ENCODE results near the gene AP5B1. TPM values are rescaled to one million over a fixed set of nuclear protein-coding genes. Genes with fewer than 3 reads are reported as not detected.

The AP5B1 gene
- total and polyA plus RNA-seq, 2 experiments from 2014 or later, result 3.1 to 16.1 TPM

DNA sequence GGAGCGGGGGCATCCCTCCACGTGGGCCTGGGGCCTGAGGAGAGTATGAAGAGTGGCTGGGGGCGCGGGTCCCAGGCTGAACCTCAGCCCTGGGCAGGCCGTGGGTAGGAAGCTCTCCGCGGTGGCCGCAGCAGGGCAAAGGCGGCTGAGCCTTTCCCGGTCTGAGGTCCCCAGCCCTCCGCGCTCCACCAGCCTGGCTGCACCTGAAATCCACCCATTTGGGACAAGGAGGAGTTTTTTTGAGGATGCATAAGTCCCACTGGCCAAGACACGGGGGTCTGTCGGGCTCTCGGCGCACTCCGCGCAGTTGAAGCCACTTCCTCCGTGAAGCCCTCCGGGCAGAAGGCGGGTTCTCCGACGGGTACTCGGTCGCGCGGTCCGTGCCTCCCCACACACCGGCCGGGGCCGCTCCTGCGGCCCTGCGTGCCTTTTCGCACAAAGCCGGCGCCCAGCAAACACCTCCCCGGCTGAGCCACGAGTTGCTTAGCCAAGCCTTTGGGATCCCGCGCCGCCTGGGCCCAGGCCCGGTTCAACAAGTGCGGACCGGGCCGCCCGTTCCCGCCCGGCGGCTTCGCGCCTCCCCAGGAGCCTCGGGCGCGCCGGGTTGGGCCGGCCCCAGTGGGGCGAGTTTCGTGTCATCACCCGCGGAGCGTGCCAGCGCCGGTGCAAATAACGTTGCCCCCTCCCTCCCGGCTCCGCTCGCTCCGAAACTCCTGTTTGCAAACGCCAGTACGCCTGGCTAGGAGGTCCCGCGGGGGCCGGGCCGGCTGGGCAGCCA is 5.4 kb upstream of the AP5B1 start:
- Histone ChIP-seq H3F3A (replicated peaks; ENCODE audit: low read depth) (0 out of 2 replicates have a peak, but pooled peaks cover 5% of the 10 kb centered on the region), H4K20me1 (replicated peaks; ENCODE audit: insufficient read depth) (no peaks in the 10 kb centered on the region), H2AFZ (peak overlapping the region; percentile 90), H3K27me3 (ENCODE audit: insufficient read depth) (peaks cover 75% of the 10 kb centered on the region), H3K4me1 (ENCODE audit: insufficient read depth) (peaks cover 29% of the 10 kb centered on the region), H3K9me2 (ENCODE audit: insufficient read depth) (0 out of 2 replicates have a peak, but pooled peaks cover 2% of the 10 kb centered on the region), H3K36me3 (ENCODE audit: insufficient read depth) (no peaks in the 10 kb centered on the region), H3K4me2 (peak overlapping the region; percentile 79), H3K79me2 (replicated peaks; ENCODE audit: insufficient read depth) (no peaks in the 10 kb centered on the region; the same call in 1 of the 2 replicates), H3K4me3 (peak overlapping the region; percentile 63), H3K27ac (ENCODE audit: low read depth) (no peak overlapping the region)
- TF ChIP-seq EZH2 (IDR thresholded peaks at IDR 0.05; ENCODE audit: low read depth, unreplicated experiment), result peak; percentile 71
- TF ChIP-seq, protein P1, sequence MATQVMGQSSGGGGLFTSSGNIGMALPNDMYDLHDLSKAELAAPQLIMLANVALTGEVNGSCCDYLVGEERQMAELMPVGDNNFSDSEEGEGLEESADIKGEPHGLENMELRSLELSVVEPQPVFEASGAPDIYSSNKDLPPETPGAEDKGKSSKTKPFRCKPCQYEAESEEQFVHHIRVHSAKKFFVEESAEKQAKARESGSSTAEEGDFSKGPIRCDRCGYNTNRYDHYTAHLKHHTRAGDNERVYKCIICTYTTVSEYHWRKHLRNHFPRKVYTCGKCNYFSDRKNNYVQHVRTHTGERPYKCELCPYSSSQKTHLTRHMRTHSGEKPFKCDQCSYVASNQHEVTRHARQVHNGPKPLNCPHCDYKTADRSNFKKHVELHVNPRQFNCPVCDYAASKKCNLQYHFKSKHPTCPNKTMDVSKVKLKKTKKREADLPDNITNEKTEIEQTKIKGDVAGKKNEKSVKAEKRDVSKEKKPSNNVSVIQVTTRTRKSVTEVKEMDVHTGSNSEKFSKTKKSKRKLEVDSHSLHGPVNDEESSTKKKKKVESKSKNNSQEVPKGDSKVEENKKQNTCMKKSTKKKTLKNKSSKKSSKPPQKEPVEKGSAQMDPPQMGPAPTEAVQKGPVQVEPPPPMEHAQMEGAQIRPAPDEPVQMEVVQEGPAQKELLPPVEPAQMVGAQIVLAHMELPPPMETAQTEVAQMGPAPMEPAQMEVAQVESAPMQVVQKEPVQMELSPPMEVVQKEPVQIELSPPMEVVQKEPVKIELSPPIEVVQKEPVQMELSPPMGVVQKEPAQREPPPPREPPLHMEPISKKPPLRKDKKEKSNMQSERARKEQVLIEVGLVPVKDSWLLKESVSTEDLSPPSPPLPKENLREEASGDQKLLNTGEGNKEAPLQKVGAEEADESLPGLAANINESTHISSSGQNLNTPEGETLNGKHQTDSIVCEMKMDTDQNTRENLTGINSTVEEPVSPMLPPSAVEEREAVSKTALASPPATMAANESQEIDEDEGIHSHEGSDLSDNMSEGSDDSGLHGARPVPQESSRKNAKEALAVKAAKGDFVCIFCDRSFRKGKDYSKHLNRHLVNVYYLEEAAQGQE (IDR thresholded peaks at IDR 0.05; ENCODE audit: unreplicated experiment), result no peak
- TF ChIP-seq EZH2phosphoT487 (IDR thresholded peaks at IDR 0.05; ENCODE audit: unreplicated experiment), result peak; percentile 49
- TF ChIP-seq, protein P2, sequence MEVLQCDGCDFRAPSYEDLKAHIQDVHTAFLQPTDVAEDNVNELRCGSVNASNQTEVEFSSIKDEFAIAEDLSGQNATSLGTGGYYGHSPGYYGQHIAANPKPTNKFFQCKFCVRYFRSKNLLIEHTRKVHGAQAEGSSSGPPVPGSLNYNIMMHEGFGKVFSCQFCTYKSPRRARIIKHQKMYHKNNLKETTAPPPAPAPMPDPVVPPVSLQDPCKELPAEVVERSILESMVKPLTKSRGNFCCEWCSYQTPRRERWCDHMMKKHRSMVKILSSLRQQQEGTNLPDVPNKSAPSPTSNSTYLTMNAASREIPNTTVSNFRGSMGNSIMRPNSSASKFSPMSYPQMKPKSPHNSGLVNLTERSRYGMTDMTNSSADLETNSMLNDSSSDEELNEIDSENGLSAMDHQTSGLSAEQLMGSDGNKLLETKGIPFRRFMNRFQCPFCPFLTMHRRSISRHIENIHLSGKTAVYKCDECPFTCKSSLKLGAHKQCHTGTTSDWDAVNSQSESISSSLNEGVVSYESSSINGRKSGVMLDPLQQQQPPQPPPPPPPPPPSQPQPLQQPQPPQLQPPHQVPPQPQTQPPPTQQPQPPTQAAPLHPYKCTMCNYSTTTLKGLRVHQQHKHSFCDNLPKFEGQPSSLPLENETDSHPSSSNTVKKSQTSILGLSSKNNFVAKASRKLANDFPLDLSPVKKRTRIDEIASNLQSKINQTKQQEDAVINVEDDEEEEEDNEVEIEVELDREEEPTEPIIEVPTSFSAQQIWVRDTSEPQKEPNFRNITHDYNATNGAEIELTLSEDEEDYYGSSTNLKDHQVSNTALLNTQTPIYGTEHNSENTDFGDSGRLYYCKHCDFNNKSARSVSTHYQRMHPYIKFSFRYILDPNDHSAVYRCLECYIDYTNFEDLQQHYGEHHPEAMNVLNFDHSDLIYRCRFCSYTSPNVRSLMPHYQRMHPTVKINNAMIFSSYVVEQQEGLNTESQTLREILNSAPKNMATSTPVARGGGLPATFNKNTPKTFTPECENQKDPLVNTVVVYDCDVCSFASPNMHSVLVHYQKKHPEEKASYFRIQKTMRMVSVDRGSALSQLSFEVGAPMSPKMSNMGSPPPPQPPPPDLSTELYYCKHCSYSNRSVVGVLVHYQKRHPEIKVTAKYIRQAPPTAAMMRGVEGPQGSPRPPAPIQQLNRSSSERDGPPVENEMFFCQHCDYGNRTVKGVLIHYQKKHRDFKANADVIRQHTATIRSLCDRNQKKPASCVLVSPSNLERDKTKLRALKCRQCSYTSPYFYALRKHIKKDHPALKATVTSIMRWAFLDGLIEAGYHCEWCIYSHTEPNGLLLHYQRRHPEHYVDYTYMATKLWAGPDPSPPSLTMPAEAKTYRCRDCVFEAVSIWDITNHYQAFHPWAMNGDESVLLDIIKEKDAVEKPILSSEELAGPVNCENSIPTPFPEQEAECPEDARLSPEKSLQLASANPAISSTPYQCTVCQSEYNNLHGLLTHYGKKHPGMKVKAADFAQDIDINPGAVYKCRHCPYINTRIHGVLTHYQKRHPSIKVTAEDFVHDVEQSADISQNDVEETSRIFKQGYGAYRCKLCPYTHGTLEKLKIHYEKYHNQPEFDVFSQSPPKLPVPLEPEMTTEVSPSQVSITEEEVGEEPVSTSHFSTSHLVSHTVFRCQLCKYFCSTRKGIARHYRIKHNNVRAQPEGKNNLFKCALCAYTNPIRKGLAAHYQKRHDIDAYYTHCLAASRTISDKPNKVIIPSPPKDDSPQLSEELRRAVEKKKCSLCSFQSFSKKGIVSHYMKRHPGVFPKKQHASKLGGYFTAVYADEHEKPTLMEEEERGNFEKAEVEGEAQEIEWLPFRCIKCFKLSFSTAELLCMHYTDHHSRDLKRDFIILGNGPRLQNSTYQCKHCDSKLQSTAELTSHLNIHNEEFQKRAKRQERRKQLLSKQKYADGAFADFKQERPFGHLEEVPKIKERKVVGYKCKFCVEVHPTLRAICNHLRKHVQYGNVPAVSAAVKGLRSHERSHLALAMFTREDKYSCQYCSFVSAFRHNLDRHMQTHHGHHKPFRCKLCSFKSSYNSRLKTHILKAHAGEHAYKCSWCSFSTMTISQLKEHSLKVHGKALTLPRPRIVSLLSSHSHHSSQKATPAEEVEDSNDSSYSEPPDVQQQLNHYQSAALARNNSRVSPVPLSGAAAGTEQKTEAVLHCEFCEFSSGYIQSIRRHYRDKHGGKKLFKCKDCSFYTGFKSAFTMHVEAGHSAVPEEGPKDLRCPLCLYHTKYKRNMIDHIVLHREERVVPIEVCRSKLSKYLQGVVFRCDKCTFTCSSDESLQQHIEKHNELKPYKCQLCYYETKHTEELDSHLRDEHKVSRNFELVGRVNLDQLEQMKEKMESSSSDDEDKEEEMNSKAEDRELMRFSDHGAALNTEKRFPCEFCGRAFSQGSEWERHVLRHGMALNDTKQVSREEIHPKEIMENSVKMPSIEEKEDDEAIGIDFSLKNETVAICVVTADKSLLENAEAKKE (CRISPR knock-in tag; IDR thresholded peaks at IDR 0.05), result no peak
- TF ChIP-seq ZNF114 (CRISPR knock-in tag; IDR thresholded peaks at IDR 0.05), result no peak
- no peak for TF ChIP-seq STAT1 (IDR thresholded peaks at IDR 0.05; ENCODE audit: unreplicated experiment)
- TF ChIP-seq POLR2AphosphoS5 (IDR thresholded peaks at IDR 0.05; ENCODE audit: low read depth), result no peak
- TF ChIP-seq, protein P3, sequence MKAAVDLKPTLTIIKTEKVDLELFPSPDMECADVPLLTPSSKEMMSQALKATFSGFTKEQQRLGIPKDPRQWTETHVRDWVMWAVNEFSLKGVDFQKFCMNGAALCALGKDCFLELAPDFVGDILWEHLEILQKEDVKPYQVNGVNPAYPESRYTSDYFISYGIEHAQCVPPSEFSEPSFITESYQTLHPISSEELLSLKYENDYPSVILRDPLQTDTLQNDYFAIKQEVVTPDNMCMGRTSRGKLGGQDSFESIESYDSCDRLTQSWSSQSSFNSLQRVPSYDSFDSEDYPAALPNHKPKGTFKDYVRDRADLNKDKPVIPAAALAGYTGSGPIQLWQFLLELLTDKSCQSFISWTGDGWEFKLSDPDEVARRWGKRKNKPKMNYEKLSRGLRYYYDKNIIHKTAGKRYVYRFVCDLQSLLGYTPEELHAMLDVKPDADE (IDR thresholded peaks at IDR 0.05), result no peak
- no peak for TF ChIP-seq ZNF331 (CRISPR knock-in tag; IDR thresholded peaks at IDR 0.05; ENCODE audit: low read depth)
- no peak for TF ChIP-seq CREB1 (CRISPR knock-in tag; IDR thresholded peaks at IDR 0.05; ENCODE audit: low read depth)
- TF ChIP-seq JUNB (IDR thresholded peaks at IDR 0.05; ENCODE audit: unreplicated experiment), result no peak
- TF ChIP-seq NANOG (IDR thresholded peaks at IDR 0.05; ENCODE audit: borderline replicate concordance), result no peak
- TF ChIP-seq, protein P4, sequence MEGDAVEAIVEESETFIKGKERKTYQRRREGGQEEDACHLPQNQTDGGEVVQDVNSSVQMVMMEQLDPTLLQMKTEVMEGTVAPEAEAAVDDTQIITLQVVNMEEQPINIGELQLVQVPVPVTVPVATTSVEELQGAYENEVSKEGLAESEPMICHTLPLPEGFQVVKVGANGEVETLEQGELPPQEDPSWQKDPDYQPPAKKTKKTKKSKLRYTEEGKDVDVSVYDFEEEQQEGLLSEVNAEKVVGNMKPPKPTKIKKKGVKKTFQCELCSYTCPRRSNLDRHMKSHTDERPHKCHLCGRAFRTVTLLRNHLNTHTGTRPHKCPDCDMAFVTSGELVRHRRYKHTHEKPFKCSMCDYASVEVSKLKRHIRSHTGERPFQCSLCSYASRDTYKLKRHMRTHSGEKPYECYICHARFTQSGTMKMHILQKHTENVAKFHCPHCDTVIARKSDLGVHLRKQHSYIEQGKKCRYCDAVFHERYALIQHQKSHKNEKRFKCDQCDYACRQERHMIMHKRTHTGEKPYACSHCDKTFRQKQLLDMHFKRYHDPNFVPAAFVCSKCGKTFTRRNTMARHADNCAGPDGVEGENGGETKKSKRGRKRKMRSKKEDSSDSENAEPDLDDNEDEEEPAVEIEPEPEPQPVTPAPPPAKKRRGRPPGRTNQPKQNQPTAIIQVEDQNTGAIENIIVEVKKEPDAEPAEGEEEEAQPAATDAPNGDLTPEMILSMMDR (conservative IDR thresholded peaks at IDR 0.05; ENCODE audit: low read depth in 2 of 2), result no peak
- ATAC-seq (peak; percentile 5), DNase-seq (ENCODE audit: low spot score) (peak; percentile 62)
- H3K9me3 Mint-ChIP-seq, result no peaks in the 10 kb centered on the region; the same call in 2 of the 3 replicates
- peaks cover 67% of the 10 kb centered on the region for H3K27me3 Mint-ChIP-seq (ENCODE audit: insufficient read depth, low read depth, poor library complexity)
- H3K4me3 Mint-ChIP-seq, result peak overlapping the region; percentile 61
- no peaks in the 10 kb centered on the region; the same call in 2 of the 3 replicates for H3K36me3 Mint-ChIP-seq (ENCODE audit: low read depth)
- H3K4me1 Mint-ChIP-seq, result peaks cover 44% of the 10 kb centered on the region
- H3K27ac Mint-ChIP-seq, result no peak overlapping the region

All from GM23338 (cell line).